ENCODE results near the gene TAPBPL. TPM values are rescaled to one million over a fixed set of nuclear protein-coding genes. Genes with fewer than 3 reads are reported as not detected.

TAPBPL gene
- total and polyA plus RNA-seq, 12 donors, result 7.9 to 57.5 (median 17.0) TPM

- Histone ChIP-seq H3K4me1 (no peaks in the 10 kb centered on the region), H3K36me3 (no peaks in the 10 kb centered on the region), H3K27me3 (no peaks in the 10 kb centered on the region), H3K4me3 (no peak overlapping the region), H3K9me3 (no peaks in the 10 kb centered on the region), H3K27ac (no peak overlapping the region)
- 95 to 96% methylated on average over 10 of the region's 10 CpGs for WGBS, 2 donors
- ATAC-seq, result no peak
- intact Hi-C loops (cut with DNase I), result no loop called here
- no peak for TF ChIP-seq CTCF (IDR thresholded peaks at IDR 0.05)
- DNase-seq, result no peak
Measured at GRCh38 chr12:6407236-6407954, 44.4 kb upstream of the TAPBPL start.

- ATAC-seq (peak in 5 of 8 donors; percentile 11 to 73 (median 54)), DNase-seq (no peak)
- Histone ChIP-seq H3K9me3 (no peaks in the 10 kb centered on the region), H3K27me3 (no peaks in the 10 kb centered on the region), H3K27ac (peak overlapping the region in 1 of 10 donors; percentile 56), H3K4me1 (peaks cover 0 to 8% (median 0%) of the 10 kb centered on the region in 9 donors), H3K4me3 (no peak overlapping the region), H3K36me3 (no peaks in the 10 kb centered on the region)
- intact Hi-C loops (cut with DNase I), result no loop called here
- no peak for TF ChIP-seq CTCF (IDR thresholded peaks at IDR 0.05)
- WGBS, 2 donors, result 89 to 93% methylated on average over 3 of the region's 3 CpGs
Measured at GRCh38 chr12:6416596-6416995, 35.2 kb upstream of the TAPBPL start.

- Histone ChIP-seq H3K36me3 (no peaks in the 10 kb centered on the region), H3K27ac (no peak overlapping the region), H3K9me3 (no peaks in the 10 kb centered on the region), H3K4me1 (peaks cover 0 to 15% (median 5%) of the 10 kb centered on the region in 9 donors), H3K27me3 (no peaks in the 10 kb centered on the region), H3K4me3 (no peak overlapping the region)
- intact Hi-C loops (cut with DNase I), result no loop called here
- 69 to 87% methylated on average over 6 of the region's 6 CpGs for WGBS, 2 donors
- TF ChIP-seq CTCF (IDR thresholded peaks at IDR 0.05), result no peak
- no peak for ATAC-seq
- DNase-seq, result no peak
Measured at GRCh38 chr12:6418796-6419195, 33.0 kb upstream of the TAPBPL start.

GRCh38 chr12:6420364-6420763 lies 31.5 kb upstream of the TAPBPL start:
- ATAC-seq, result no peak
- H3K4me3 ChIP-seq, result no peak overlapping the region
- H3K27ac ChIP-seq, result no peak overlapping the region
- no peaks in the 10 kb centered on the region for H3K9me3 ChIP-seq
- no peak for DNase-seq
- H3K27me3 ChIP-seq, result no peaks in the 10 kb centered on the region
- intact Hi-C loops (cut with DNase I), result loop anchor here in 9 of 10 donors (5.0 to 10.0 kb wide), 5 partner anchors 42 to 137 kb away; partner anchors contain the start of genes GAPDH (in 3 of the 9) and IFFO1 (in 1 of the 9)
- TF ChIP-seq CTCF (IDR thresholded peaks at IDR 0.05), result no peak
- 83 to 84% methylated on average over 4 of the region's 4 CpGs for WGBS, 2 donors
- no peaks in the 10 kb centered on the region for H3K36me3 ChIP-seq
- H3K4me1 ChIP-seq, result peaks cover 0 to 17% (median 6%) of the 10 kb centered on the region in 9 donors

Measured in heart right ventricle (tissue), 16 donors.